ENCODE results near the gene OSTM1.

DNA sequence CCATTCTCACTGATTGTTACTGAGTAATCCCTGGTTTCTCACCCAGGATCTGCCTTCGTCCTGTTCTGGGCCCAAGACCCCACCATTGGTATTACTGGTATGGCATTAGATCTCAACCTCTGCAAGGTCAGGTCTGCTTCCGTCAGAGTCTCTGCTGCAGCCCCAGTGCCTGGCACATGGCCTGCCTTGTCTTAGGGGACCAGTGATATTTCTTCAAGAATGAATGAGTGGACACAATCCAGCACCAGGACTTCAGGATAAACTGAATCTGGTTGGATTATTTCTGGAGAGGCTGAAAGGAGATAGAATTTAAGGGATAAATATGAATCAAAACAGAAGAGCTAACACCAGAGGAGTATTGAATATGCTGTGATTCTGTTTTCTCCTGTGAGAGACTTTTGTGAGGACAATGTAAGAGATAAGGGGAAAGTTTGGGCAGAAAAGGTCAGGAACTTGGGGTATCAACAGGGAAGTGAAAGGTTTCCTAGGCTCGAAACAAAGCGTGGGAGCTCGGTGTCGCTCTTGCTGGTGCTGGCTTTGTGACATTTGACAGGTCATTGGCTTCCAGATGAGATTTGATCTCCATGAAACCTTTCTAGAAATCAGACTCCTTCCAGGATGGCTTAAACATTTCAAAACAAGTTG is 53.9 kb downstream of the OSTM1 start:
- TF ChIP-seq CTCF (IDR thresholded peaks at IDR 0.05), result no peak
- no peak for TF ChIP-seq POLR2A (IDR thresholded peaks at IDR 0.05)
